Prostate gland (tissue), 2 donors: ENCODE data around the gene DOCK10. TPM values are rescaled to one million over a fixed set of nuclear protein-coding genes. Genes with fewer than 3 reads are reported as not detected.

Experiments
- DNase-seq: peaks from one replicate; pipeline ENCODE4 v3.0.0-alpha.2; 2019; ENCODE audit warnings: low spot score
- H3K27ac ChIP-seq, 2 donors: fragments of 200-600 bp; sonication (generic); 2 replicates each; pipeline ENCODE4 v1.5.1; 2017 to 2019
- H3K27me3 ChIP-seq: fragments of 200-600 bp; sonication (generic); replicated peaks from 2 replicates; pipeline ENCODE4 v1.5.1; 2019; ENCODE audit not compliant: insufficient read depth
- H3K36me3 ChIP-seq, 2 donors: fragments of 200-600 bp; sonication (generic); 1 replicate in 1 of 2; 2 replicates in 1 of 2; pipeline versions ENCODE4 v1.5.1 to v1.8.1; 2017 to 2019
- H3K4me1 ChIP-seq: fragments of 200-600 bp; sonication (generic); replicated peaks from 2 replicates; pipeline ENCODE4 v1.5.1; 2019
- H3K4me3 ChIP-seq, 2 donors: fragments of 200-600 bp; sonication (generic); 2 replicates each; pipeline ENCODE4 v1.5.1; 2017 to 2019
- H3K9me3 ChIP-seq: fragments of 200-600 bp; sonication (generic); 2 replicates; pipeline ENCODE4 v1.5.1; 2017
- POLR2A ChIP-seq: fragments of 450-650 bp; IDR thresholded peaks from one replicate; pipeline ENCODE4 v1.6.1; 2016; ENCODE audit warnings: antibody characterized with exemption, mild to moderate bottlenecking
- POLR2AphosphoS5 ChIP-seq: sonication (generic); formaldehyde crosslinking; IDR thresholded peaks from one replicate; pipeline ENCODE4 v1.6.1; 2017; ENCODE audit warnings: antibody characterized with exemption
- WGBS: methylation state at CpG from one replicate; pipeline ENCODE4 v1.1.5; 2018; 5-methylcytosine and 5-hydroxymethylcytosine counted together
- intact Hi-C: fragments of 100-400 bp; cut with DNase I; formaldehyde crosslinking; loops from one replicate; pipeline ENCODE4 v1.14.2; 2022
- total RNA-seq, 2 donors: library from RNA; depleted of rRNA; stranded (reverse); fragments of >200 nt; gene quantifications; one replicate each; pipeline ENCODE4 v1.1.0, GENCODE V29; 2016
- TF ChIP-seq, protein P1 (sequence below), 4 experiments: fragments of 200-600 bp in 2 of 4; fragments of 450-650 bp in 2 of 4; sonication (generic) in 2 of 4; IDR thresholded peaks; 1 replicate in 3 of 4; 2 replicates in 1 of 4; pipeline ENCODE4 v1.5.1; 2016 to 2019; ENCODE audit warnings: antibody characterized with exemption in 4 of 4, mild to moderate bottlenecking in 2 of 4, moderate library complexity in 2 of 4

DOCK10 gene
- total RNA-seq, 2 donors from 2014 or later: 4.8 to 6.2 TPM

DNA sequence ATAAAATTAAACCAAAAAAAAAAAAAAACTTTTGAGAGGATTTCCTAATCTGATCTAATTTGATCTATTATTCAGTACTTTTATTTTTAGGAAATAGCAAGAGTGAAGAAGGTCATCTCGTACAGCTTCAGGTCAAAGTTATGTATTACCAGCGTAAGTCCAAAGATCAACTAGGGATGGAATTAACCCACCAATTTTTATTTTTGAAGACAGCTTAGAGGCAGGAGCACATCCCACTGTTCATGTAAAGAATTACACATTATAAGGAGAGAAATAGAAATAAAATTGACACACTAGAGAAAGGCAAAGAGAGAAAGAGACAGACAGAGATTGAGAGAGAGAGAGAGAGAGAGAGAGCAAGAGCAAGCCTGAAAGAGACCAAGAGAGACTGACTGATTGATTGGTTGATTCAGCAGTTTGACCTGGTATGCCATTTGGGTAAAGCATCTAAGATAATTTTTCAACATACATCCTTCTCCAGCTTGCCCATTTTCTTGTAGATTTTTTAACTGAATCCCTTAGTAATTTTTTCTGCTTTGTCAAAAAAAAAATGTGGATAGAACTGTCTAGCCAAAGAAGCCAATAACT lies 25.1 kb downstream of the DOCK10 start:
- Histone ChIP-seq H3K4me3 (no peak overlapping the region), H3K9me3 (no peaks in the 10 kb centered on the region), H3K36me3 (no peaks in the 10 kb centered on the region), H3K27ac (no peak overlapping the region), H3K27me3 (no peaks in the 10 kb centered on the region), H3K4me1 (no peaks in the 10 kb centered on the region)
- 97% methylated on average over 2 of the region's 2 CpGs for whole genome bisulfite sequencing
- intact Hi-C loops: no loop called here
- no peak for DNase-seq
- no peak for TF ChIP-seq POLR2A
- no peak for TF ChIP-seq POLR2AphosphoS5
- TF ChIP-seq, protein P1, sequence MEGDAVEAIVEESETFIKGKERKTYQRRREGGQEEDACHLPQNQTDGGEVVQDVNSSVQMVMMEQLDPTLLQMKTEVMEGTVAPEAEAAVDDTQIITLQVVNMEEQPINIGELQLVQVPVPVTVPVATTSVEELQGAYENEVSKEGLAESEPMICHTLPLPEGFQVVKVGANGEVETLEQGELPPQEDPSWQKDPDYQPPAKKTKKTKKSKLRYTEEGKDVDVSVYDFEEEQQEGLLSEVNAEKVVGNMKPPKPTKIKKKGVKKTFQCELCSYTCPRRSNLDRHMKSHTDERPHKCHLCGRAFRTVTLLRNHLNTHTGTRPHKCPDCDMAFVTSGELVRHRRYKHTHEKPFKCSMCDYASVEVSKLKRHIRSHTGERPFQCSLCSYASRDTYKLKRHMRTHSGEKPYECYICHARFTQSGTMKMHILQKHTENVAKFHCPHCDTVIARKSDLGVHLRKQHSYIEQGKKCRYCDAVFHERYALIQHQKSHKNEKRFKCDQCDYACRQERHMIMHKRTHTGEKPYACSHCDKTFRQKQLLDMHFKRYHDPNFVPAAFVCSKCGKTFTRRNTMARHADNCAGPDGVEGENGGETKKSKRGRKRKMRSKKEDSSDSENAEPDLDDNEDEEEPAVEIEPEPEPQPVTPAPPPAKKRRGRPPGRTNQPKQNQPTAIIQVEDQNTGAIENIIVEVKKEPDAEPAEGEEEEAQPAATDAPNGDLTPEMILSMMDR (IDR thresholded peaks at IDR 0.05): no peak

DNA sequence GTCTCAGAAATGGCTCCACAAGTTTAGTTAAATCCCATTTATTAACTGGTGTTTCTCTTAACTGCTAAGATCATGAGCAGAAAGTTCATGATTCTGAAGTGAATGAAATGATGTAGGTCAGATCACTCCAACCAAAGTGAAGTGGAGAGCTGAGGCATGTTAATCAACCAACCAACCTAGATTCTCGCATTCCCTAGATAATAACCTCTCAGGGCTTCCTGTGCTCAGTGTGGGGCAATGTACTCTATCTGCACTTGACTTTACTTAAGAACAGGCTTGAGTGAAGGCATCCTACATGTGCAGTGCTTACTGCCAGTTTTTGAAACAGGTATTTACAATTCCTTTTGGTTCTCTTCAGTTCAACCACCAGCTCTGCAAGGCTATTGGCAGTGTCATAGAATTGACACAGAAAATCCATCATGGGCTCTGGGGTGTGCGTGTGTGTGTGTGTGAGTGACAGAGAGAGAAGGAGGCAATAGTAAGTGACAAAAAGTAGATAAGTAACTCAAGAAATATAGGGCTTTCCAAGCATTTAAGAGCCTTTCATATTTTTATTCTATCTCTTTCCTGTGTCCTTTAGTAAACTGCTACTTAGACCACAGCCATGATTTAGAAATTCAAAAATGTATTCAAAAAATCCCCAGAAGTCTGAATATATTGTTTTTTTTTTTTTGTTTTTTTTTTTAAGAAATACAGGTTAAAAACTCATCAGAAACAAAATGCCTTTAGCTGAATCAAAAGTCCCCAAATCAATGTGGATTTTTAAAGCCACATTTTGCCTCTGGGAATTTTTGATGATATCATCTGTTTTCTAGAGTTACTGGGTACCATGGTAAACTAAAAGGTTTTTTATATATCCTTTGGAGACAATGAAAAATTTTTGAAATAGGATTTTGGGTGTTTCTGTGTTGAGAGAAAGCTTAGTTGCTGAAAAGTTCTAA lies 28.6 kb downstream of the DOCK10 start:
- Histone ChIP-seq H3K27me3 (no peaks in the 10 kb centered on the region), H3K36me3 (no peaks in the 10 kb centered on the region), H3K4me3 (no peak overlapping the region), H3K9me3 (no peaks in the 10 kb centered on the region), H3K27ac (no peak overlapping the region), H3K4me1 (no peaks in the 10 kb centered on the region)
- intact Hi-C loops: no loop called here
- DNase-seq: no peak
- TF ChIP-seq, protein P1 (IDR thresholded peaks at IDR 0.05): no peak
- no peak for TF ChIP-seq POLR2A
- no peak for TF ChIP-seq POLR2AphosphoS5
- 89% methylated on average over 2 of the region's 2 CpGs for WGBS

DNA sequence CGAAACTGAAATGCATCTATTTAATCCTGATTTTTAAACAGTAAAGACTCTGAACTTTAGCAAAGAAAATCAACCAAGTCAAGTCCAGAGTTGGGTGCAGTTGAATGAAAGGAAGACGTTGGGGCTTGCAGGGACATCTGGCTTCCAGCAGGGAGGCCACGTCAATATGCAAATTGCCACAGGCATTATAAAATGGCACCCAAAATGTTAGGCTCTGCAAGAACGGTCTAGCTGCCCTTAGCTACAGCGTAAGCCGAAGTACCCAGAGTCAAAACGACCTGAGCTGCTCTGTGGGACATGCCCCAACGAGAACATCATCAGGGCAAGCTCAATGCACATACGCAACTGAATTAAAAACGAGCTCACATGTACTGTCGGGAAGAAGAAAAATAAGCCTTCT lies 30.7 kb downstream of the DOCK10 start:
- H3K27ac ChIP-seq: no peak overlapping the region
- intact Hi-C loops: no loop called here
- TF ChIP-seq, protein P1 (IDR thresholded peaks at IDR 0.05): no peak
- TF ChIP-seq POLR2AphosphoS5 (no peak), POLR2A (no peak)
- no peaks in the 10 kb centered on the region for H3K4me1 ChIP-seq
- H3K4me3 ChIP-seq: no peak overlapping the region
- no peaks in the 10 kb centered on the region for H3K9me3 ChIP-seq
- no peaks in the 10 kb centered on the region for H3K36me3 ChIP-seq
- WGBS: 64% methylated on average over 11 of the region's 11 CpGs
- no peak for DNase-seq
- no peaks in the 10 kb centered on the region for H3K27me3 ChIP-seq

GRCh38 chr2:225010804-225011203 lies 31.5 kb downstream of the DOCK10 start:
- no peak for DNase-seq
- Histone ChIP-seq H3K36me3 (no peaks in the 10 kb centered on the region), H3K4me3 (no peak overlapping the region), H3K27ac (no peak overlapping the region), H3K4me1 (no peaks in the 10 kb centered on the region), H3K27me3 (no peaks in the 10 kb centered on the region), H3K9me3 (no peaks in the 10 kb centered on the region)
- TF ChIP-seq, protein P1 (IDR thresholded peaks at IDR 0.05): no peak
- TF ChIP-seq POLR2AphosphoS5 (no peak), POLR2A (no peak)
- WGBS: 79% methylated on average over 4 of the region's 4 CpGs
- intact Hi-C loops: no loop called here
